NCI-H446 (cell line): ENCODE results near the gene SYP.
"Not testable (repeated sequence)": the region's sequence is repeated elsewhere in the genome, so short reads cannot be mapped to it uniquely, and the experiment has no call there.

Experiments
- DNase-seq, 2 experiments: peaks; one replicate each; lab custom pipeline; 2025; lab: John Stamatoyannopoulos, UW

Gene SYP

GRCh38 chrX:49189606-49190005, 10.4 kb downstream of the SYP start:
- no peak for DNase-seq

GRCh38 chrX:49188468-49189076, 11.4 kb downstream of the SYP start:
- no peak for DNase-seq

- no peak for DNase-seq
Observed at GRCh38 chrX:49187526-49187925, 12.5 kb downstream of the SYP start.

- DNase-seq = no peak
Observed at GRCh38 chrX:49187028-49187394, 13.0 kb downstream of the SYP start.

DNA sequence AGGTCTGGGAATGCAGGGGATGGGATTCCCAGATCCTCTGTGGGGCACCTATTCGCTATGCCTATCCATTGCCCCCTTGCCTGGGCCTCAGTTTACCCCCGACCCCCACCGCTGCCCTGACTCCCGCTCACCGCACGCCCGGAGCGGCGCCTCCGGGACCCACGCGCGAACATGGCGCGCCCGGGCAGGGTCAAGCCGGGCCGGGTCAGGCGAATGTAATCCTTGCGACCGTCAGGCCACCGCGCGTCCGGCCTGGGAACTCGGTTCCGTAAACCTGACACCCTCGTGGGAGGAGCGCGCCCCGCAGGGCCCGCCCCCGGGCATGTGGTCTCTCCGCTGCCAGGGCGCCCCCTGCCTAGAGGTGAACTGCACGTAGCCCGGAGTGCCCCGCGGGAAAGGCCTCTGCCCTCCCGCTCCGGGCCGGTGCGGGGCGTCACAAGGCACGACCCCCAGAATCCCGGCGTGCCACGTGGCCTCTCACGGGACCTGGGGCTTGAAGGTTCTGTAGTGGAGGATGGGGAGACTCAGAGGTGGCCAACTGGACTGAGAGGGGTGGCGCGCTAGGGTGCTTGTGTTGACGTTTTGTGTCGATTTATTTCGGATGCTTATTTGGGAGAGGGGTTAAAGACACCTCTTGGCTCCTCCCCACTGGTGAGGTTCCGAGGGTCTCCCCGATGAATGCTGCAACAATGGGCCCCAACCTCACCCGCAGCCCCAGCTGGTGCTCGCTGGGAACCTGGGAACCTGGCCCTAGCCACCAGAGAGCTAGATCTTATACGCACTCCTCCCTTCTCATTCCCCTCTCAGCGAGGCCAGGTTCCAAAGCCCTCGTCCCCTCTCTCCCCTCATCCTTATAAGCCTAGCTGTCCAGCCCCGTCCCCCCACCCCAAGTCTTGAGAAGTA, 13.6 kb downstream of the SYP start, which contains the start of gene PRICKLE3:
Gene PRICKLE3 (minus strand): TSS at position 249 of the 903 bp plus-strand sequence. CDS start 76 bp downstream, at position 173.
- DNase-seq = no peak

GRCh38 chrX:49184294-49185281, 15.4 kb downstream of the SYP start:
- DNase-seq = peak; percentile 65 to 92

DNA sequence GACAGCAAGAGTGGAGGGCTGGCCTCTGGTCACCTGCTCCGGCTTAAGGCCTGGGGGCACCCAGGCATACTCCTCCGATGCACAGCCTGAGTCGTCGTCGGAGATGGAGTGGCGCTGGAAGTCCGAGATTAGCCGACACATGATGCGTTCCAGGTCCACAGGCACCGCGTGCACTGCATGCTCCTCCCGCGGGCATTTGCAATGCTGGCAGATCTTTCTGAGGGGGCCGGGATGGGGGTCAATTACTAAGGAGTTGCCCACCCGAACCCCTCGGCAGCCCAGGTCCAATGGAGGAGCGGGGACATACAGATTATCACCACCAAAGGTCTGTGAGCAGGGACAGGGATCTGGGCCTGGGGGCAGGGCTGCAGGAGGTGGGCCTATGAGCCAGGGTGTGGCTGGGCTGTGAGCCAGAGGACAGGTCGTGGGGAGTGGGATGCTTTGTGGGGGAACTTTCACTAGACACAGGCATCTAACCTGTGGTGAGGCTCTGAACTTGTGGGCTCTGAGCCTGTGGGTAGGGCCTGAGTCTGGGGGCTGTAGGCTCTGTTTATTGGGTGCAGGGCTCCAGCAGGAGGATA, 16.2 kb downstream of the SYP start:
- no peak for DNase-seq

- no peak for DNase-seq
Observed at GRCh38 chrX:49179358-49179757, 20.6 kb downstream of the SYP start.

DNA sequence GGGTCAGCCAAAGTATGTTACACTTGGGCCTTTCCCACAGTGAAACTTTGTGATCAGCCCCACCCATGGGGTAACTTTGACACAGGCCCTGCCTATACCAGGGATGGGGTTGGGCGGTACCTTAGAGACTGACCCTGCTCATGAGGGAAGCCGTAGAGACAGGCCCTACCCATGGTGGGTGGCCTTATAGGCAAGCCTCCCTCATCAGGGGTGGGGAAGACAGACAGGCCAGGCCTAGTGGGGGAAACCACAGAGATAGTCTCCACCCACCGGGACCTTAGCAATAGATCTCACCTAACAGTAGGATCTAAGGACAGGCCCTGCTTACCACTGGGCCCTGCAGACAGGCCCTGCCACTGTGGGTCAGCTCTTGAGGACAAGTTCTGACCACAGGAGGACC, 21.5 kb downstream of the SYP start:
- DNase-seq = no peak

- DNase-seq = no peak
Observed at GRCh38 chrX:49177873-49178480, 22.0 kb downstream of the SYP start.

- no peak for DNase-seq
Observed at GRCh38 chrX:49177338-49177833, 22.6 kb downstream of the SYP start.

DNA sequence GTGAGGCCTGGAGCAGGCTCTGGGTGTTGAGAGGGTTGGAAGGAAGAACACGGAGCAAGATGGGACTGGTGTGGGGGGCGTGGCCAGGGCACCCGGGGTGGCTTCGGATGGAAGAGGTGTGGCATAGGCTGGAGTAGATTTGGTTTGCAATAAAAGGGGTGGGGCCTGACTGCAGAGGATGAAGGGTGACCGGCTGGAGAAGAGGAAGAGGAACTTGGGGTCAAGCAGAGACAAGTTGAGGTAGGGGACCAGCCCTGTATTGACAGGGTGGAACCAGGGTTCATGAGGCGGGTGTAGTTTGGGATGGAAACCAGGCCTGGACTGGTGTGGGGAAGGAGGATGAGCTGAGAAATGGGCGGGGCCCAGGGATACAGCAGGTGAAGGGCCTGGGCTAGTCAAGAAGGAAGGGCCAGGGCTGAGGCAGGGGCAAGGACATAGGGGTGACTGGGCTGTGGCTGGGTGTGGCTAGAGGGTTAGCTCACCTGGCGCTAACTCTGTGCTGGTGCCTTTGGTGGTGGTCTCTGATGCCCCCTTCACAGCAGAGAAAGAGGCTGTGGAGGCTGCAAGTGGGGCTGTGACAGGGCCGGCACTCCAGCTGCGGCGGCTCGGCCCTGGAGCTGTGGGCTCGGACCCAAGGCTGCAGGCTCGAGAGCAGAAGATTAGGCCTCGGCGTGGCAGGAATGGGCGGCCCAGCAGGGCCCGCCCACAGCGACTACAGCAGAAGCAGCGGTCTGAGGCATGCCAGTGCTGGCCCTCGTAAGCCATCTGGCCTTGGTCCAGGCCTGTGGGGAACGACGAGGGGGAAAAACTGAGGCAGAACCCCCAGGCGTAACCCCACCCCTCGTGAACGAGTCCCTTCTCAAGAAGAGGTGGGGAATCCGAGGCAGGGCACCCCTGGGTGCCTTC, 23.3 kb downstream of the SYP start:
- no peak for DNase-seq

DNA sequence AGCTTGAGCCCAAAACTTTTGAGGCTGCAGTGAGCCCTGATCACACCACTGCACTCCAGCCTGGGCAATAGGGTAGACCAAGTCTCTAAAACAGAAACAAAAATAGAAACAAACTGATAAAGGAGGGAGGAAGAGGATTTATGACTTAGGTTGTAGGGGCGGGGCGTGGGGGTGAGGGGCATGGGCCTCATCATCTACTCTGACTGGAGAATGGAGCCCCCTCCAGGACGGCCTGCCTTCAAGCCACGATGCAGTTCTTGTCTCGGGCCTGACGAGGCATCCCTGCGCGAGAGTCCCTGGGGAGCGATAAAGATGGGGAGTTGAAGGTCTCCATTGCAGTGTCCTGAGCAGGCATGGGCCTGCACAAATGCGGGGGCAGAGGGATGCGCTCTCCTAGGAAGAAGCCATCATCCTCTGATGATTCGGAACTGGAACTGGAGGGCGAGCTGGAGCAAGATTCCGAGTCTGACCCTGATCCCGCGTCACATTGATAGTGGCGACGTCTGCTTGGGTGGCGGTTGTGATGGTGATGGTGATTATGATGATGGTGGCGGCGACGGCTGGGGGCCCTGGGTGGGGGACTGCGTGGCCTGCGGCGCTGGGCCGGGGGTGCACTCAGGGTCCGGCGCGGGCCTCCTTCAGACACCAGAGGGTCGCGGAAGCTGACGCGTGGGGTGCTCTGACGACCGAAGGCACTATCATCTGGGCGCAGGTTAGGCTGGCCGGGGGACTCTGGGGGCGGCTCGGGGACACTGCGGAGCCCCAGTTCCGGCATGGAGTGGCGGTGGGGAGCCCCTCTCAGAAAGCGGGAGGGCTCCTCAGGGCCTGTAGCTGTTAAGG, 24.3 kb downstream of the SYP start:
- no peak for DNase-seq

DNA sequence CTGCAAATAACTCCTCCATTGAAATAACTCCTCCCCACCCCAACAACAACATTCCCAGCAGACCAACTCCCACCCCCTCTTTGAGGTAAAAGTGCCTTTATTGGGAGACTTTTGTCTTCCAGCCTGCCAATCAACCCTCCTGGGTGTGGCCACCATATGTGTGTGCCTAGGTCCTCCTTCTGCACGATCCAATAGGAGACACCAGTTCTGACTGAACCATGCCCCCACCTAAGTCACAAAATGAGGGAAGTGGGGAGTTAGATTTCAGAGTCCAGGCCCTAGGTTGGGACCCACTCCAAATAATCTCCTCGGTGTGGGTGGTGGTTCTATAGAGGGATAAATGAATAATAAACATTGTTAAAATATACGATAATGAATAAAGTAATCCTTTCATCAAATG, 25.3 kb downstream of the SYP start:
- no peak for DNase-seq

DNA sequence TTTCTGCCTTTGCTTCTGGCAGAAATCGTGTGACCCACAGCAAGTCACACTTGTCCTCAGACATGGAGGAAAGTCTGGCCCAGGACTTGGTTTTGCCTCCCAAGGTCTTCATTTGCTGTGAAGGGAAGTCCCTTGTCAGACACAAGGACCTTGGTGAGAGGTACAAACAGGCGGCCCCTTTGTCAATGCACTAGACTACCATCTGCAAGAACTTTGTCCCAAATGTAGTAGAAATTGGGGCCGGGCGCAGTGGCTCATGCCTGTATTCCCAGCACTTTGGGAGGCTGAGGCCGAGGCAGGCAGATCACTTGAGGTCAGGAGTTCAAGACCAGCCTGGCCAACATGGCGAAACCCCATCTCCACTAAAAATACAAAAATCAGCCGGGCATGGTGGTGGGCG, 26.4 kb downstream of the SYP start:
- DNase-seq = not testable (repeated sequence)

GRCh38 chrX:49172280-49172780, 27.7 kb downstream of the SYP start:
- peak; percentile 40 to 67 for DNase-seq

GRCh38 chrX:49171752-49172279, 28.2 kb downstream of the SYP start, which contains the start of gene PLP2:
PLP2 (plus strand) TSS chrX:49171898; CDS start chrX:49172001, 103 bp downstream.
- peak in 1 of 2 experiments; percentile 40 for DNase-seq

DNA sequence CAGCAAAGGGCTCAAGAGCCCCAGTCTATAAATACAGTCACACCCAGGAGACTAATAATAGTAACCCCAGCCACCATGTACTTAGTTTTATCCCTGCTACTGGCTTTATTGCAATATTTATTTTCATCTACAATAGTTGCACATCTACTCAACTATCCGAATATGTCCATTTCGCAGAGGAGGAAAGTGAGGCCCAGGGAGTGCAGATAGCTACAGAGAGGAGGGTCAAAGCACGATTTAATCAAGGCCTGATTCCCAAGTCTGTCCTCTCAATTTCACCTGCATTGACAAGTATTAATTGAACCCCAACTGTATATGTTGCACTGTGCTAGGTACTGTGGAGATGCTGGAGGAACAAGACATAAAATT, 32.3 kb downstream of the SYP start:
- no peak for DNase-seq
